CD14-positive monocyte (primary cell): ENCODE measurements around the gene SLC25A42. TPM values are rescaled to one million over a fixed set of nuclear protein-coding genes. Genes with fewer than 3 reads are reported as not detected.
A peak's percentile ranks its signal among the peaks of the same experiment; 100 is the strongest.

Source experiments
- DNase-seq, 3 donors: peaks; one replicate each; pipeline ENCODE4 v3.0.0-alpha.2; 2011 to 2022
- H2AFZ ChIP-seq: 2 replicates; pipeline ENCODE4 v1.6.0; 2012; ENCODE audit warnings: mild to moderate bottlenecking, low read depth, low read length, inconsistent platforms; ENCODE audit not compliant: insufficient read depth, poor library complexity, severe bottlenecking
- H3K27ac ChIP-seq, 2 donors: 1 replicate in 1 of 2; 2 replicates in 1 of 2; pipeline ENCODE4 v1.5.1; 2012 to 2013; ENCODE audit warnings: low read length in 2 of 2, control low read depth in 1 of 2, inconsistent platforms in 1 of 2, low read depth in 1 of 2, mild to moderate bottlenecking in 1 of 2
- H3K27me3 ChIP-seq, 2 donors: one replicate each; pipeline versions ENCODE4 v1.6.0 to v1.6.1; 2011 to 2013; ENCODE audit warnings: low read length in 2 of 2; ENCODE audit not compliant: control insufficient read depth in 2 of 2, insufficient read depth in 2 of 2
- H3K36me3 ChIP-seq, 2 donors: replicated peaks in 1 of 2; 1 replicate in 1 of 2; 2 replicates in 1 of 2; pipeline versions ENCODE4 v1.5.1 to v1.6.1; 2012 to 2013; ENCODE audit warnings: low read length in 2 of 2, control low read depth in 1 of 2, inconsistent platforms in 1 of 2, mild to moderate bottlenecking in 1 of 2; ENCODE audit not compliant: insufficient read depth in 2 of 2, control insufficient read depth in 1 of 2
- H3K4me1 ChIP-seq, 2 donors: 1 replicate in 1 of 2; 2 replicates in 1 of 2; pipeline versions ENCODE4 v1.5.1 to v1.6.1; 2012 to 2013; ENCODE audit warnings: low read length in 2 of 2, control low read depth in 1 of 2, inconsistent platforms in 1 of 2, mild to moderate bottlenecking in 1 of 2, moderate library complexity in 1 of 2; ENCODE audit not compliant: insufficient read depth in 2 of 2, control insufficient read depth in 1 of 2
- H3K4me2 ChIP-seq: replicated peaks from 2 replicates; pipeline ENCODE3; 2012; ENCODE audit warnings: low read length, moderate library complexity, mild to moderate bottlenecking; ENCODE audit not compliant: poor library complexity, severe bottlenecking; ENCODE audit errors: extremely low read depth
- H3K4me3 ChIP-seq, 3 experiments: fragments of 200-600 bp in 1 of 3; sonication (generic) in 1 of 3; replicated peaks in 1 of 3; 1 replicate in 2 of 3; 2 replicates in 1 of 3; pipeline ENCODE4 v1.5.1; 2011 to 2013; ENCODE audit warnings: low read length in 3 of 3, mild to moderate bottlenecking in 3 of 3, control low read depth in 2 of 3, low read depth in 2 of 3, inconsistent platforms in 1 of 3, moderate library complexity in 1 of 3
- H3K79me2 ChIP-seq: 2 replicates; pipeline ENCODE4 v1.6.0; 2012; ENCODE audit warnings: mild to moderate bottlenecking, control low read depth, inconsistent platforms, low read length, moderate library complexity; ENCODE audit not compliant: insufficient read depth
- H3K9ac ChIP-seq: 2 replicates; pipeline ENCODE4 v1.6.0; 2017; ENCODE audit warnings: low read length, mild to moderate bottlenecking; ENCODE audit not compliant: insufficient read depth, poor library complexity, severe bottlenecking
- H3K9me3 ChIP-seq, 2 donors: replicated peaks in 1 of 2; 1 replicate in 1 of 2; 2 replicates in 1 of 2; pipeline versions ENCODE4 v1.5.1 to v1.6.1; 2012 to 2013; ENCODE audit warnings: low read length in 2 of 2, control low read depth in 1 of 2; ENCODE audit not compliant: control insufficient read depth in 1 of 2, insufficient read depth in 1 of 2
- H4K20me1 ChIP-seq: 2 replicates; pipeline ENCODE4 v1.6.0; 2012; ENCODE audit warnings: mild to moderate bottlenecking, low read length, control low read depth, moderate library complexity; ENCODE audit not compliant: insufficient read depth
- H3K27ac Mint-ChIP-seq, 7 donors: one replicate each; pipeline ENCODE4 v1.8.0; 2020; ENCODE audit warnings: mild to moderate bottlenecking in 7 of 7, mixed read lengths in 7 of 7, moderate library complexity in 6 of 7, inconsistent platforms in 2 of 7
- H3K27me3 Mint-ChIP-seq, 3 donors: one replicate each; pipeline ENCODE4 v1.8.0; 2021 to 2022; ENCODE audit warnings: low read depth in 3 of 3, mild to moderate bottlenecking in 3 of 3, mixed read lengths in 3 of 3, moderate library complexity in 3 of 3, inconsistent platforms in 1 of 3
- H3K36me3 Mint-ChIP-seq, 2 donors: one replicate each; pipeline ENCODE4 v1.8.0; 2020; ENCODE audit warnings: mixed read lengths in 2 of 2, inconsistent platforms in 1 of 2, mild to moderate bottlenecking in 1 of 2
- H3K4me1 Mint-ChIP-seq: one replicate; pipeline ENCODE4 v1.8.0; 2020; ENCODE audit warnings: mild to moderate bottlenecking, mixed read lengths
- H3K4me3 Mint-ChIP-seq, 2 donors: one replicate each; pipeline ENCODE4 v1.8.0; 2020; ENCODE audit warnings: mild to moderate bottlenecking in 2 of 2, mixed read lengths in 2 of 2, moderate library complexity in 1 of 2
- H3K9me3 Mint-ChIP-seq, 7 donors: one replicate each; pipeline ENCODE4 v1.8.0; 2020 to 2022; ENCODE audit warnings: mixed read lengths in 7 of 7, mild to moderate bottlenecking in 6 of 7, moderate library complexity in 6 of 7, inconsistent platforms in 2 of 7
- WGBS: methylation state at CpG from one replicate; pipeline ENCODE4 v1.1.5; 2013; ENCODE audit warnings: missing lambda C conversion rate; ENCODE audit not compliant: insufficient coverage; 5-methylcytosine and 5-hydroxymethylcytosine counted together
- intact Hi-C, 2 donors: fragments of 100-400 bp; cut with micrococcal nuclease; formaldehyde crosslinking; loops; one replicate each; pipeline versions ENCODE4 v1.15.0 to v1.15.1; 2023
- polyA plus RNA-seq, 3 donors: library from polyadenylated mRNA; depleted of rRNA in 1 of 3; unstranded in 2 of 3; stranded (reverse) in 1 of 3; fragments of 300-500 nt in 2 of 3; fragments of >200 nt in 1 of 3; fragmentation: Illumina TruSeq in 2 of 3; gene quantifications; 1 replicate in 2 of 3; 2 replicates in 1 of 3; pipeline ENCODE4 v1.2.3, GENCODE V29; 2012 to 2021
- TF ChIP-seq, protein P1 (sequence below): fragments of 200-600 bp; IDR thresholded peaks from one replicate; pipeline ENCODE4 v1.8.0; 2022; ENCODE audit warnings: antibody characterized with exemption, mild to moderate bottlenecking

Gene SLC25A42
- polyA plus RNA-seq, 3 donors, result 0.68 to 3.1 (median 1.1) TPM

DNA sequence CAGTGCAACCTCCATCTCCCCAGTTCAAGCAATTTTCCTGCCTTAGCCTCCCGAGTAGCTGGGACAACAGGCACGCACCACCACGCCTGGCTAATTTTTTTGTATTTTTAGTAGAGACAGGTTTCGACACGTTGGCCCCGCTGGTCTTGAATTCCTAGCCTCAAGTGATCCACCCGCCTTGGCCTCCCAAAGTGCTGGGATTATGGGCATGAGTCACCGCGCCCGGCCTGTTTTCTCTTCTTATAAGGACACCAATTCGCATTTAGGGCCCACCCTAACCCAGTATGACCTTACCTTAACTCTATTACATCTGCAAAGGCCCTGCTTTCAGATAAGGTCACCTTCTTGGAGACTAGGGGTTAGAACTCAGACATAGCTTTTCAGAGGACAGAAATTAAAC, 39.4 kb downstream of the SLC25A42 start:
- no peaks in the 10 kb centered on the region for H3K79me2 ChIP-seq
- H3K9me3 Mint-ChIP-seq, result peaks cover 0 to 1% (median 0%) of the 10 kb centered on the region in 7 donors
- no peaks in the 10 kb centered on the region for H3K27me3 Mint-ChIP-seq
- H3K4me3 Mint-ChIP-seq, result no peak overlapping the region
- H3K9me3 ChIP-seq, result no peaks in the 10 kb centered on the region
- WGBS, result 99% methylated on average over 10 of the region's 11 CpGs
- H3K27ac Mint-ChIP-seq, result no peak overlapping the region
- no peak overlapping the region for H2AFZ ChIP-seq
- H4K20me1 ChIP-seq, result no peaks in the 10 kb centered on the region
- intact Hi-C loops, result no loop called here
- no peaks in the 10 kb centered on the region for H3K36me3 ChIP-seq
- H3K27me3 ChIP-seq, result no peaks in the 10 kb centered on the region
- TF ChIP-seq, protein P1, sequence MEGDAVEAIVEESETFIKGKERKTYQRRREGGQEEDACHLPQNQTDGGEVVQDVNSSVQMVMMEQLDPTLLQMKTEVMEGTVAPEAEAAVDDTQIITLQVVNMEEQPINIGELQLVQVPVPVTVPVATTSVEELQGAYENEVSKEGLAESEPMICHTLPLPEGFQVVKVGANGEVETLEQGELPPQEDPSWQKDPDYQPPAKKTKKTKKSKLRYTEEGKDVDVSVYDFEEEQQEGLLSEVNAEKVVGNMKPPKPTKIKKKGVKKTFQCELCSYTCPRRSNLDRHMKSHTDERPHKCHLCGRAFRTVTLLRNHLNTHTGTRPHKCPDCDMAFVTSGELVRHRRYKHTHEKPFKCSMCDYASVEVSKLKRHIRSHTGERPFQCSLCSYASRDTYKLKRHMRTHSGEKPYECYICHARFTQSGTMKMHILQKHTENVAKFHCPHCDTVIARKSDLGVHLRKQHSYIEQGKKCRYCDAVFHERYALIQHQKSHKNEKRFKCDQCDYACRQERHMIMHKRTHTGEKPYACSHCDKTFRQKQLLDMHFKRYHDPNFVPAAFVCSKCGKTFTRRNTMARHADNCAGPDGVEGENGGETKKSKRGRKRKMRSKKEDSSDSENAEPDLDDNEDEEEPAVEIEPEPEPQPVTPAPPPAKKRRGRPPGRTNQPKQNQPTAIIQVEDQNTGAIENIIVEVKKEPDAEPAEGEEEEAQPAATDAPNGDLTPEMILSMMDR, result no peak
- H3K4me3 ChIP-seq, result no peak overlapping the region
- no peak overlapping the region for H3K27ac ChIP-seq
- H3K9ac ChIP-seq, result no peak overlapping the region
- no peak for DNase-seq
- H3K4me1 ChIP-seq, result no peaks in the 10 kb centered on the region
- H3K4me1 Mint-ChIP-seq, result peaks cover 1% of the 10 kb centered on the region
- no peak overlapping the region for H3K4me2 ChIP-seq
- no peaks in the 10 kb centered on the region for H3K36me3 Mint-ChIP-seq

DNA sequence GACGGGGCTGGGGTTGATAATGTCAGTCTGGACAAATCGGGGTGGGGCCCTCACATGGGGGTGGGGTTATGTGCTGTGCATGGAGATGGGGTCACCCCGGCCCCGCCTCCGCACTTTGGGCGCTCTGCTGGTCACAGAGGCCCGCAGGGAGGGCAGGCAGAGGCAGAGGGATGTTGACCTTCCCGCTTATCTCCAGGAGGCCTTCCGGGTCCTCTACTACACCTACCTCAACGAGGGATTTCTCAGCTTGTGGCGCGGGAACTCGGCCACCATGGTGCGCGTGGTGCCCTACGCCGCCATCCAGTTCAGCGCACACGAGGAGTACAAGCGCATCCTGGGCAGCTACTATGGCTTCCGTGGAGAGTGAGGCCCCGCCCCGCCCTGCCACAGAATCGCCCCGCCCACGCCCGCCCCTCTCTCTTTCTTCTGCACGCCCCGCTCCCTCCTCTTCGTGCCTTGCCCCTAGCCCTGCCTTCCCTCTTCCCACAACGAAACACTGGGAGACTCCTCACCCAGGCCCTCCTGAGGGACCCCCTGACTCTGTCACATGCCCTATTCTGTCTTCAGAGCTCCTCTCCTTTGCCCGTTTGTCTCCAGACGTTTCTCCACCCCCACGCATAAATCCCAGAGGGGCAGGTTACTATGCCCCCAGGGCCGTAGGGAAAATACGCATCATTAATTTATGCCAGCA, 41.7 kb downstream of the SLC25A42 start:
- Histone ChIP-seq H3K27me3 (no peaks in the 10 kb centered on the region), H3K9me3 (no peaks in the 10 kb centered on the region), H3K4me2 (peak overlapping the region; percentile 39), H3K9ac (no peak overlapping the region), H3K4me1 (peaks cover 0 to 4% of the 10 kb centered on the region in 2 donors), H3K36me3 (no peaks in the 10 kb centered on the region), H3K27ac (no peak overlapping the region), H3K4me3 (peak overlapping the region in 1 of 3 experiments; percentile 48), H2AFZ (no peak overlapping the region), H4K20me1 (no peaks in the 10 kb centered on the region), H3K79me2 (no peaks in the 10 kb centered on the region)
- no peak overlapping the region for H3K27ac Mint-ChIP-seq
- DNase-seq, result no peak
- intact Hi-C loops, result no loop called here
- peaks cover 5% of the 10 kb centered on the region for H3K4me1 Mint-ChIP-seq
- peaks cover 0 to 2% of the 10 kb centered on the region in 2 donors for H3K36me3 Mint-ChIP-seq
- H3K27me3 Mint-ChIP-seq, result peaks cover 4 to 7% (median 5%) of the 10 kb centered on the region in 3 donors
- peak overlapping the region in 1 of 2 donors; percentile 65 for H3K4me3 Mint-ChIP-seq
- TF ChIP-seq, protein P1, result no peak
- 91% methylated on average over 14 of the region's 36 CpGs for WGBS
- peaks cover 0 to 1% (median 0%) of the 10 kb centered on the region in 7 donors for H3K9me3 Mint-ChIP-seq
